H1 (cell line): ENCODE results near the gene PTPN2.

Source experiments
- BRCA1 ChIP-seq: IDR thresholded peaks from 2 replicates; pipeline ENCODE4 v1.6.1; 2012; ENCODE audit warnings: low read depth, low read length, improper control_type of control experiment
- EP300 ChIP-seq, 2 experiments: IDR thresholded peaks; 1 replicate in 1 of 2; 2 replicates in 1 of 2; pipeline ENCODE4 v1.6.1; 2011 to 2012; ENCODE audit warnings: low read depth in 2 of 2, low read length in 2 of 2, mild to moderate bottlenecking in 2 of 2, borderline replicate concordance in 1 of 2, inconsistent platforms in 1 of 2, moderate library complexity in 1 of 2
- MAFK ChIP-seq: IDR thresholded peaks from 2 replicates; pipeline ENCODE4 v1.6.1; 2012; ENCODE audit warnings: low read depth, mild to moderate bottlenecking, improper control_type of control experiment, low read length
- POLR2A ChIP-seq, 2 experiments: IDR thresholded peaks; 1 replicate in 1 of 2; 2 replicates in 1 of 2; pipeline ENCODE4 v1.6.1; 2011; ENCODE audit warnings: low read depth in 2 of 2, low read length in 2 of 2, mild to moderate bottlenecking in 2 of 2; ENCODE audit errors: control extremely low read depth in 1 of 2
- RXRA ChIP-seq: IDR thresholded peaks from 2 replicates; pipeline ENCODE4 v1.6.1; 2011; ENCODE audit warnings: low read depth, mild to moderate bottlenecking, low read length, moderate library complexity; ENCODE audit not compliant: insufficient read depth
- TF ChIP-seq, protein P1 (sequence below), 3 experiments: IDR thresholded peaks; 1 replicate in 2 of 3; 2 replicates in 1 of 3; pipeline versions ENCODE4 v1.5.1 to v1.6.1; 2011; ENCODE audit warnings: low read length in 3 of 3, mild to moderate bottlenecking in 3 of 3, inconsistent platforms in 2 of 3, low read depth in 1 of 3, moderate library complexity in 1 of 3; ENCODE audit not compliant: insufficient read depth in 1 of 3; ENCODE audit errors: control extremely low read depth in 1 of 3
- TF ChIP-seq, protein P2 (sequence below): IDR thresholded peaks from 2 replicates; pipeline ENCODE4 v1.6.1; 2011; ENCODE audit warnings: low read depth, mild to moderate bottlenecking, low read length; ENCODE audit not compliant: insufficient read depth
- TF ChIP-seq, protein P3 (sequence below): IDR thresholded peaks from 2 replicates; pipeline ENCODE4 v1.6.1; 2012; ENCODE audit warnings: low read length, inconsistent platforms

DNA sequence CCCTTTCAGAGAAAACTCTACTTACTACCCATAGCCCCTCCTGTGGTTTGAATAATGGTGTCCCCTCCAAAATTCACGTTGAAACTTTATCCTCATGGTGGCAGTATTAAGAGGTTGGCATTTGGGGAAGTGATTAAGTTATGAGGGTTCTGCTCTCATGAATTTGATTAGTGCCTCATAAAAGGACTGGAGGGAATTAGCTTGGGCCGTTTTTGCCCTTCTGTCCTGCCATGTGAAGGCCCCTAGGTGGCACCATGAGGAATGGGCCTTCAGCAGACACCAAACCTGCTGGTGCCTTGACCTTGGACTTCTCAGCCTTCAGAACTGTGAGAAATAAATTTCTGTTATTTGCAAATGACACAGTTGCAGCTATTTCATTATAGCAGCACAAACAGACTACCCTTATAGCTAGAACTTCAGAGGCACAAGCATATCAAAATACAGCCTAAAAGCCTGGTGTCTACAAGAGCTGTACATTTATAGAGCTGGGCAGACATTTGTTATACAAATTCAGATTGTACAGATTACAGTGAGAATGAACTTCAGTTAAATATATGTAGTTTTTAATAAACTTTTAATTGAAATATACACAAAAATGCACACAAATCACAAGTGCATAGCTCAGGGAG lies 2.6 kb upstream of the PTPN2 start:
- TF ChIP-seq BRCA1 = no peak
- no peak for TF ChIP-seq RXRA
- TF ChIP-seq EP300 (IDR thresholded peaks at IDR 0.05; ENCODE audit: borderline replicate concordance in 1 of 2, low read depth in 2 of 2, low read length in 2 of 2) = no peak
- TF ChIP-seq, protein P1, sequence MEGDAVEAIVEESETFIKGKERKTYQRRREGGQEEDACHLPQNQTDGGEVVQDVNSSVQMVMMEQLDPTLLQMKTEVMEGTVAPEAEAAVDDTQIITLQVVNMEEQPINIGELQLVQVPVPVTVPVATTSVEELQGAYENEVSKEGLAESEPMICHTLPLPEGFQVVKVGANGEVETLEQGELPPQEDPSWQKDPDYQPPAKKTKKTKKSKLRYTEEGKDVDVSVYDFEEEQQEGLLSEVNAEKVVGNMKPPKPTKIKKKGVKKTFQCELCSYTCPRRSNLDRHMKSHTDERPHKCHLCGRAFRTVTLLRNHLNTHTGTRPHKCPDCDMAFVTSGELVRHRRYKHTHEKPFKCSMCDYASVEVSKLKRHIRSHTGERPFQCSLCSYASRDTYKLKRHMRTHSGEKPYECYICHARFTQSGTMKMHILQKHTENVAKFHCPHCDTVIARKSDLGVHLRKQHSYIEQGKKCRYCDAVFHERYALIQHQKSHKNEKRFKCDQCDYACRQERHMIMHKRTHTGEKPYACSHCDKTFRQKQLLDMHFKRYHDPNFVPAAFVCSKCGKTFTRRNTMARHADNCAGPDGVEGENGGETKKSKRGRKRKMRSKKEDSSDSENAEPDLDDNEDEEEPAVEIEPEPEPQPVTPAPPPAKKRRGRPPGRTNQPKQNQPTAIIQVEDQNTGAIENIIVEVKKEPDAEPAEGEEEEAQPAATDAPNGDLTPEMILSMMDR (IDR thresholded peaks at IDR 0.05; ENCODE audit: control extremely low read depth in 1 of 3, insufficient read depth in 1 of 3, low read depth in 1 of 3, low read length in 3 of 3) = peak; percentile 54 to 69 (median 59)
- TF ChIP-seq POLR2A (IDR thresholded peaks at IDR 0.05; ENCODE audit: control extremely low read depth in 1 of 2, low read depth in 2 of 2, low read length in 2 of 2) = no peak
- TF ChIP-seq, protein P2, sequence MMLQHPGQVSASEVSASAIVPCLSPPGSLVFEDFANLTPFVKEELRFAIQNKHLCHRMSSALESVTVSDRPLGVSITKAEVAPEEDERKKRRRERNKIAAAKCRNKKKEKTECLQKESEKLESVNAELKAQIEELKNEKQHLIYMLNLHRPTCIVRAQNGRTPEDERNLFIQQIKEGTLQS = no peak
- TF ChIP-seq, protein P3, sequence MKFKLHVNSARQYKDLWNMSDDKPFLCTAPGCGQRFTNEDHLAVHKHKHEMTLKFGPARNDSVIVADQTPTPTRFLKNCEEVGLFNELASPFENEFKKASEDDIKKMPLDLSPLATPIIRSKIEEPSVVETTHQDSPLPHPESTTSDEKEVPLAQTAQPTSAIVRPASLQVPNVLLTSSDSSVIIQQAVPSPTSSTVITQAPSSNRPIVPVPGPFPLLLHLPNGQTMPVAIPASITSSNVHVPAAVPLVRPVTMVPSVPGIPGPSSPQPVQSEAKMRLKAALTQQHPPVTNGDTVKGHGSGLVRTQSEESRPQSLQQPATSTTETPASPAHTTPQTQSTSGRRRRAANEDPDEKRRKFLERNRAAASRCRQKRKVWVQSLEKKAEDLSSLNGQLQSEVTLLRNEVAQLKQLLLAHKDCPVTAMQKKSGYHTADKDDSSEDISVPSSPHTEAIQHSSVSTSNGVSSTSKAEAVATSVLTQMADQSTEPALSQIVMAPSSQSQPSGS = no peak
- TF ChIP-seq MAFK = no peak
